Calu3 (cell line): Measurements from ENCODE around the gene JARID2. TPM values are rescaled to one million over a fixed set of nuclear protein-coding genes. Genes with fewer than 3 reads are reported as not detected.

Experiments
- BruUV-seq: library from RNA; stranded (reverse); fragments of 400-500 nt; replicated peaks from 2 replicates; lab custom pipeline; 2021; lab: Mats Ljungman, UMichigan
- CTCF ChIA-PET: fragments of 300-600 bp; sonication (Branson Sonifier 250); formaldehyde crosslinking; loops from one replicate; lab custom pipeline; 2022; ENCODE audit warnings: antibody characterized with exemption; lab: Charles Lee
- DNase-seq: peaks from one replicate; pipeline ENCODE4 v3.0.0; 2022
- H3K27ac Mint-ChIP-seq: one replicate; pipeline ENCODE4 v1.8.0; 2022; ENCODE audit warnings: mixed read lengths; ENCODE audit not compliant: unreplicated experiment
- H3K27me3 Mint-ChIP-seq: one replicate; pipeline ENCODE4 v1.8.0; 2022; ENCODE audit warnings: mixed read lengths; ENCODE audit not compliant: unreplicated experiment
- H3K36me3 Mint-ChIP-seq: one replicate; pipeline ENCODE4 v1.8.0; 2022; ENCODE audit warnings: mild to moderate bottlenecking, moderate library complexity, mixed read lengths; ENCODE audit not compliant: insufficient read depth, unreplicated experiment
- H3K4me1 Mint-ChIP-seq: one replicate; pipeline ENCODE4 v1.8.0; 2022; ENCODE audit warnings: mild to moderate bottlenecking, low read depth, mixed read lengths; ENCODE audit not compliant: unreplicated experiment
- H3K4me3 Mint-ChIP-seq: one replicate; pipeline ENCODE4 v1.8.0; 2022; ENCODE audit warnings: mild to moderate bottlenecking, low read depth, moderate library complexity, mixed read lengths; ENCODE audit not compliant: unreplicated experiment
- H3K9me3 Mint-ChIP-seq: one replicate; pipeline ENCODE4 v1.8.0; 2022; ENCODE audit warnings: low read depth, mixed read lengths; ENCODE audit not compliant: unreplicated experiment
- CTCF ChIP-seq: fragments of 200-600 bp; IDR thresholded peaks from one replicate; pipeline ENCODE4 v1.8.0; 2022; ENCODE audit warnings: antibody characterized with exemption; ENCODE audit not compliant: unreplicated experiment
- intact Hi-C: fragments of 100-400 bp; cut with micrococcal nuclease; formaldehyde crosslinking; loops from one replicate; pipeline ENCODE4 v1.10.0; 2022; ENCODE audit not compliant: unreplicated experiment
- total RNA-seq: library from RNA; stranded (reverse); gene quantifications from 2 replicates; pipeline ENCODE4 v1.2.3, GENCODE V29; 2022

Gene JARID2
- total RNA-seq, 1 experiment from 2014 or later, result 9.4 TPM

- DNase-seq, result peak; percentile 48
- Mint-ChIP-seq H3K4me3 (peak overlapping the region; percentile 74), H3K9me3 (no peaks in the 10 kb centered on the region), H3K36me3 (peaks cover 47% of the 10 kb centered on the region), H3K4me1 (peaks cover 13% of the 10 kb centered on the region), H3K27me3 (no peaks in the 10 kb centered on the region), H3K27ac (peak overlapping the region; percentile 96)
- TSS peak; percentile 77 for BruUV-seq
- CTCF ChIA-PET, result interaction anchor here (0.7 kb wide), 2 partner anchors 151 to 344 kb away, joined by 3 read pairs; no protein-coding TSS in a partner anchor
- peak; percentile 23 for TF ChIP-seq CTCF
- intact Hi-C loops, result loop anchor here (5.0 to 10.0 kb wide), 3 partner anchors 117 to 363 kb away; no protein-coding TSS in a partner anchor
These were observed 1.9 kb downstream of the JARID2 start for GRCh38 chr6:15247500-15248450.

DNA sequence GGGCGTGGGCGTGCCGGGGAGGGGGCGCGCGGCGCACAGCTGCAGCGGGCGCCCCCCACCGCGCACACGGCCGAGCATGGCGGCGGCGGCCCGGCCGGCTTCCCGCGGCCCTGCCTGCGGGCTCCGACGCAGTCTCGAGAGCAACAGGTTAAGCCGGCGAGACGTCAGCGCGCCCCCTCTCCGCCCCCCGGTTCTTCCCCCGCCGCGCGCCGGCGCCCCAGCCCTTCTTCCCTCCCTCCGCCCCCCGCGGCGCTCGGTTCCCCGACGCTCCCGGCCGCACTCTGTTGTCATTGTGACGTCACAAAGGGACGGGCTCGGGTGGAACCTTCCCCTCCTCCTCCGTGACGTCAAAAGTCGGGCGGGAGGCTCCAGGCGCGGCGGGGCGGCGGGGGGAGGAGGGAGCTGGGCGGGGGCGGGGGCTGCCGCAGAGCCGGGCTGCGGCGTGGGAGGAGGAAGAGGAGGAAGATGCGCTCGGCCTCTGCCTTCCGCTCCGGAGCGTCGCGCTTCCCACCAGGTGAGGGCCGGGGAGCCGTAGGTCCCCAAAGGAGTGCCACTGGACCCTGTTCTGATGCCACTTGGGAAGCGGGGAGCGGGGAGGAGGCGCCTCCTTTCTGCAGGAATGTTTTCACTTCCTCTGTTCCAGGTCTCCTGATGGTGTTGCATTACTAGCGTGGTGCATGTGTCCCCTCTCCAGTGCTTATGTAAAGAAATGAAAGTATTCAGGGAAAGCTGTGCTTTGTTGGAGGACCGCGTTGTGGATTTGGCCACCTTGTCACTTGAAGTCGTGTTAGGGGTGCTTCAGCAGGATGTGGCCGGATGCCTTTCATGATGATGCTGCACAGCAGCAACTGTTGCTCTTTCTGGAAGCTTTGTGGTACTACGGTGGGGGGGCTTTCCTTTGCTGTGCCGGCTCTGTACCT lies 2.8 kb downstream of the JARID2 start:
- CTCF ChIA-PET, result interaction anchor here (0.6 to 0.9 kb wide), 2 partner anchors 14 to 1170 kb away, joined by 3 read pairs; no protein-coding TSS in a partner anchor
- intact Hi-C loops, result loop anchor here (5.0 to 10.0 kb wide), 3 partner anchors 116 to 364 kb away; no protein-coding TSS in a partner anchor
- no peaks in the 10 kb centered on the region for H3K27me3 Mint-ChIP-seq
- H3K9me3 Mint-ChIP-seq, result no peaks in the 10 kb centered on the region
- peak overlapping the region; percentile 85 for H3K27ac Mint-ChIP-seq
- peaks cover 16% of the 10 kb centered on the region for H3K4me1 Mint-ChIP-seq
- no TSS peak for BruUV-seq
- peaks cover 47% of the 10 kb centered on the region for H3K36me3 Mint-ChIP-seq
- H3K4me3 Mint-ChIP-seq, result peak overlapping the region; percentile 74
- TF ChIP-seq CTCF, result peak; percentile 5
- DNase-seq, result peak; percentile 91

DNA sequence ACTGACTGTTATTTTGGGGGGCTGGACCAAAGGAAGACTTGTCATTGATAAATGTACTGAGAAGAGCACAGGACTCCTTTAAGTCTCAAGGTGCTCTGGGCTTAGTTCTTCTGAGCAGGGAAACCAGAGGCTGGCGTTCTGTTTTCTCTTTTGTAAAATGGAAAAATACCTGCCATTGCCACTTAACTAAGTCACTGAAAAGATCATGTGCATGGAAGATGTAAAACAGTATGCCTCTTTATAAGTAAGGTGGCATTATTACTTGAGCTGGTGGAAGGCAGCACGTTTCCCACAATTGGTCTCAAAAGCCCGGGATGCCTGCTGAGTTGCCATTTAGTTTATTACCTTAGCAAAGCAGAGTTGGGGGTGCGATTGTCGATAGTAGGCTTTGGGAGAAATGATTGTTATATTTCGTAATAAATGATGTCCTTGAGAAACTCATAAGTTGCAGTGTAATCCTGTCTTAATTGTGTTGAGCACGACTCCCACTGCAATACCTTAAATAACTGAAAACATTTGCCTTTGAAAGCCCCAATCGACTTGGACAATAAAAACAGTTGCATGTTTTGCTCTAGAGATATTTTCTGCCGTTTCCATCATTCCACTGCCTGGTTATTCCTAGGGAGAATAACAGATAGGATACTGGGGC lies 3.6 kb downstream of the JARID2 start:
- no peak for DNase-seq
- no peaks in the 10 kb centered on the region for H3K27me3 Mint-ChIP-seq
- no peaks in the 10 kb centered on the region for H3K9me3 Mint-ChIP-seq
- peak overlapping the region; percentile 74 for H3K4me3 Mint-ChIP-seq
- CTCF ChIA-PET, result interaction anchor here (0.6 kb wide), 1 partner anchor 1171 kb away, joined by 3 read pairs; no protein-coding TSS in a partner anchor
- peak overlapping the region; percentile 85 for H3K27ac Mint-ChIP-seq
- H3K4me1 Mint-ChIP-seq, result peaks cover 16% of the 10 kb centered on the region
- BruUV-seq, result TSS peak; percentile 12
- H3K36me3 Mint-ChIP-seq, result peaks cover 47% of the 10 kb centered on the region
- TF ChIP-seq CTCF, result no peak
- intact Hi-C loops, result loop anchor here (5.0 to 10.0 kb wide), 4 partner anchors 75 to 365 kb away; no protein-coding TSS in a partner anchor
